K562 (cell line): Measurements from ENCODE around the gene RNF166. TPM values are rescaled to one million over a fixed set of nuclear protein-coding genes. Genes with fewer than 3 reads are reported as not detected.

Source experiments
- ATAC-seq: fragments of 200-7000 bp; cut with Tn5 transposase; 3 replicates; pipeline ENCODE4 v1.9.1; 2020; ENCODE audit warnings: moderate library complexity
- BruUV-seq: library from RNA; stranded (reverse); fragments of 400-500 nt; replicated peaks from 2 replicates; lab custom pipeline; 2021; lab: Mats Ljungman, UMichigan
- CTCF ChIA-PET: fragments of 300-600 bp; formaldehyde crosslinking; extraction: SDS; loops from one replicate; lab custom pipeline; 2021; ENCODE audit warnings: low intra/inter-chr PET ratio; lab: Yijun Ruan, JAX
- POLR2A ChIA-PET: fragments of 300-600, 350-650 bp; sonication (Branson Sonifier 250); formaldehyde crosslinking; extraction: SDS; loops from one replicate; lab custom pipeline; 2021; ENCODE audit warnings: antibody characterized with exemption, inconsistent platforms; lab: Yijun Ruan, JAX
- DNase-seq, 4 experiments: peaks; one replicate each; pipeline versions ENCODE4 v3.0.0 to v3.0.0-alpha.2; 2011 to 2018; ENCODE audit warnings: low spot score in 3 of 4, mixed read lengths in 3 of 4; ENCODE audit errors: extremely low read depth in 1 of 4
- FAIRE-seq: peaks from 2 replicates; lab custom pipeline; 2011; peaks lifted over from hg19 to GRCh38; lab: Jason Lieb, UNC
- H2AFZ ChIP-seq: 2 replicates; pipeline ENCODE4 v1.6.0; 2011; ENCODE audit warnings: low read depth, low read length, control low read depth, inconsistent platforms
- H3K27ac ChIP-seq: fragments of 200-600 bp; 3 replicates; pipeline ENCODE4 v1.8.0; 2011; ENCODE audit warnings: low read depth, mild to moderate bottlenecking, control low read depth, inconsistent platforms, low read length, moderate library complexity, mixed read lengths; ENCODE audit errors: extremely low read depth
- H3K27me3 ChIP-seq, 2 experiments: fragments of 300-600 bp in 1 of 2; 2 replicates in 1 of 2; 3 replicates in 1 of 2; pipeline versions ENCODE4 v1.6.0 to v1.8.0; 2011; ENCODE audit warnings: inconsistent platforms in 2 of 2, low read length in 2 of 2, mild to moderate bottlenecking in 1 of 2, mixed read lengths in 1 of 2, moderate library complexity in 1 of 2; ENCODE audit not compliant: control insufficient read depth in 2 of 2, insufficient read depth in 2 of 2
- H3K36me3 ChIP-seq: fragments of 300-600 bp; 3 replicates; pipeline ENCODE4 v1.8.0; 2011; ENCODE audit warnings: mild to moderate bottlenecking, low read length, inconsistent platforms; ENCODE audit not compliant: control insufficient read depth, insufficient read depth
- H3K4me1 ChIP-seq, 2 experiments: fragments of 200-600 bp in 1 of 2; replicated peaks in 1 of 2; 2 replicates in 1 of 2; 3 replicates in 1 of 2; pipeline versions ENCODE4 v1.5.1 to v1.8.0; 2011; ENCODE audit warnings: inconsistent platforms in 2 of 2, low read length in 2 of 2, mild to moderate bottlenecking in 1 of 2, mixed read lengths in 1 of 2, moderate library complexity in 1 of 2; ENCODE audit not compliant: control insufficient read depth in 2 of 2, insufficient read depth in 2 of 2
- H3K4me2 ChIP-seq: 2 replicates; pipeline ENCODE4 v1.6.1; 2011; ENCODE audit warnings: low read length, control low read depth, inconsistent platforms, mixed read lengths; ENCODE audit not compliant: insufficient read depth
- H3K4me3 ChIP-seq: fragments of 200-600 bp; sonication (generic), shearing (Covaris generic); 2 replicates; pipeline ENCODE4 v1.5.1; 2016; ENCODE audit warnings: control low read depth, inconsistent platforms
- H3K79me2 ChIP-seq: fragments of 200-600 bp; 3 replicates; pipeline ENCODE4 v1.8.0; 2011; ENCODE audit warnings: low read length, inconsistent platforms; ENCODE audit not compliant: control insufficient read depth, insufficient read depth
- H3K9ac ChIP-seq, 2 experiments: 2 replicates each; pipeline versions ENCODE4 v1.6.0 to v1.6.1; 2011; ENCODE audit warnings: low read depth in 2 of 2, low read length in 2 of 2, control low read depth in 1 of 2, inconsistent platforms in 1 of 2, mild to moderate bottlenecking in 1 of 2, mixed read lengths in 1 of 2; ENCODE audit not compliant: insufficient read depth in 1 of 2
- H3K9me1 ChIP-seq: one replicate; pipeline ENCODE4 v1.6.0; 2011; ENCODE audit warnings: inconsistent platforms, mild to moderate bottlenecking, low read length, moderate library complexity; ENCODE audit not compliant: control insufficient read depth, insufficient read depth
- H3K9me3 ChIP-seq: replicated peaks from 2 replicates; pipeline ENCODE4 v1.5.1; 2011; ENCODE audit warnings: low read depth, low read length, inconsistent platforms; ENCODE audit not compliant: control insufficient read depth, insufficient read depth
- H4K20me1 ChIP-seq: replicated peaks from 2 replicates; pipeline ENCODE4 v1.6.1; 2011; ENCODE audit warnings: low read length, inconsistent platforms, mixed read lengths; ENCODE audit not compliant: control insufficient read depth, insufficient read depth
- AFF4 ChIP-seq: sonication (generic); formaldehyde crosslinking; IDR thresholded peaks from 2 replicates; pipeline ENCODE4 v1.8.0; 2023; ENCODE audit warnings: mild to moderate bottlenecking, missing genetic modification reagents
- CREB5 ChIP-seq: fragments of 250-450 bp; sonication (Bioruptor Pico); IDR thresholded peaks from 2 replicates; pipeline ENCODE4 v1.5.0; 2020; ENCODE audit warnings: mild to moderate bottlenecking
- ZNF121 ChIP-seq: sonication (generic); formaldehyde crosslinking; conservative IDR thresholded peaks from 2 replicates; pipeline ENCODE4 v1.8.0; 2022; ENCODE audit warnings: missing genetic modification reagents
- ZNF561 ChIP-seq: fragments of 450-650 bp; formaldehyde crosslinking; conservative IDR thresholded peaks from 2 replicates; pipeline ENCODE4 v1.4.0; 2020; ENCODE audit warnings: mild to moderate bottlenecking, moderate library complexity
- ZNF76 ChIP-seq: fragments of 250-450 bp; sonication (Bioruptor Pico); IDR thresholded peaks from 2 replicates; pipeline ENCODE4 v1.4.0; 2020; ENCODE audit warnings: mild to moderate bottlenecking, moderate library complexity, borderline replicate concordance
- WGBS: fragments of 100-300 bp; shearing (Covaris generic); methylation state at CpG from one replicate; pipeline ENCODE4 v1.1.6; 2016; ENCODE audit warnings: low coverage, mixed read lengths; ENCODE audit not compliant: insufficient coverage; ENCODE audit errors: missing lambda C conversion rate; 5-methylcytosine and 5-hydroxymethylcytosine counted together
- in situ Hi-C: fragments of 300-500 bp; cut with MboI; formaldehyde crosslinking; loops from 4 replicates; pipeline ENCODE4 v1.15.0; 2018; ENCODE audit warnings: inconsistent platforms, mixed read lengths
- intact Hi-C: fragments of 100-400 bp; cut with micrococcal nuclease; formaldehyde crosslinking; loops from 2 replicates; pipeline ENCODE4 v1.14.2; 2022
- polyA plus RNA-seq, 8 experiments: library from polyadenylated mRNA; depleted of rRNA in 4 of 8; stranded (reverse) in 5 of 8; unstranded in 3 of 8; fragments of >200 nt; fragmentation: Nextera tagmentation in 2 of 8; fragmentation: Illumina TruSeq in 1 of 8; extraction: Ambion mirVana in 2 of 8; extraction: Trizol in 1 of 8; gene quantifications; 2 replicates each; pipeline versions ENCODE4 v1.2.1 to v1.2.3, GENCODE V29; 2011 to 2014; ENCODE audit warnings: inconsistent platforms in 1 of 8, missing spikeins in 1 of 8
- total RNA-seq, 7 experiments: library from RNA; depleted of rRNA in 6 of 7; stranded (reverse); fragments of >200 nt in 6 of 7; fragmentation: Illumina TruSeq in 2 of 7; extraction: Trizol in 2 of 7; gene quantifications; 2 replicates each; pipeline versions ENCODE4 v1.2.1 to v1.2.3, GENCODE V29; 2011 to 2021; ENCODE audit warnings: low replicate concordance in 1 of 7
- TF ChIP-seq, protein P1 (sequence below): sonication (generic); formaldehyde crosslinking; IDR thresholded peaks from 2 replicates; pipeline ENCODE4 v1.8.1; 2023; ENCODE audit warnings: mild to moderate bottlenecking, missing genetic modification reagents
- TF ChIP-seq, protein P2 (sequence below), 3 experiments: fragments of 200-800 bp in 1 of 3; fragments of 250-450 bp in 1 of 3; fragments of 450-650 bp in 1 of 3; sonication (Bioruptor Pico) in 1 of 3; sonication (Bioruptor generic) in 1 of 3; formaldehyde crosslinking in 1 of 3; IDR thresholded peaks; 2 replicates each; pipeline versions ENCODE4 v1.6.1 to v1.8.0; 2016 to 2022; ENCODE audit warnings: mild to moderate bottlenecking in 2 of 3, missing genetic modification characterization in 2 of 3, missing compliant biosample characterization in 1 of 3, moderate library complexity in 1 of 3

RNF166 gene
- total and polyA plus RNA-seq, 9 of the 15 experiments (the other 6 are each of a cell fraction or from before 2014, with no cell fraction given) = 0.56 to 60.3 (median 19.5) TPM

GRCh38 chr16:88739139-88739976 lies 33.1 kb upstream of the RNF166 start:
- FAIRE-seq = no peak
- CTCF ChIA-PET = interaction anchor here (1.6 to 3.1 kb wide), 2 partner anchors 42 to 46 kb away, joined by 5 to 11 read pairs; partner anchors contain the start of gene PIEZO1
- no peak for TF ChIP-seq ZNF121 (CRISPR knock-in tag)
- TF ChIP-seq, protein P1, sequence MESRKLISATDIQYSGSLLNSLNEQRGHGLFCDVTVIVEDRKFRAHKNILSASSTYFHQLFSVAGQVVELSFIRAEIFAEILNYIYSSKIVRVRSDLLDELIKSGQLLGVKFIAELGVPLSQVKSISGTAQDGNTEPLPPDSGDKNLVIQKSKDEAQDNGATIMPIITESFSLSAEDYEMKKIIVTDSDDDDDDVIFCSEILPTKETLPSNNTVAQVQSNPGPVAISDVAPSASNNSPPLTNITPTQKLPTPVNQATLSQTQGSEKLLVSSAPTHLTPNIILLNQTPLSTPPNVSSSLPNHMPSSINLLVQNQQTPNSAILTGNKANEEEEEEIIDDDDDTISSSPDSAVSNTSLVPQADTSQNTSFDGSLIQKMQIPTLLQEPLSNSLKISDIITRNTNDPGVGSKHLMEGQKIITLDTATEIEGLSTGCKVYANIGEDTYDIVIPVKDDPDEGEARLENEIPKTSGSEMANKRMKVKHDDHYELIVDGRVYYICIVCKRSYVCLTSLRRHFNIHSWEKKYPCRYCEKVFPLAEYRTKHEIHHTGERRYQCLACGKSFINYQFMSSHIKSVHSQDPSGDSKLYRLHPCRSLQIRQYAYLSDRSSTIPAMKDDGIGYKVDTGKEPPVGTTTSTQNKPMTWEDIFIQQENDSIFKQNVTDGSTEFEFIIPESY (CRISPR knock-in tag) = peak; percentile 52; the same call in 1 of the 2 replicates
- TF ChIP-seq, protein P2, sequence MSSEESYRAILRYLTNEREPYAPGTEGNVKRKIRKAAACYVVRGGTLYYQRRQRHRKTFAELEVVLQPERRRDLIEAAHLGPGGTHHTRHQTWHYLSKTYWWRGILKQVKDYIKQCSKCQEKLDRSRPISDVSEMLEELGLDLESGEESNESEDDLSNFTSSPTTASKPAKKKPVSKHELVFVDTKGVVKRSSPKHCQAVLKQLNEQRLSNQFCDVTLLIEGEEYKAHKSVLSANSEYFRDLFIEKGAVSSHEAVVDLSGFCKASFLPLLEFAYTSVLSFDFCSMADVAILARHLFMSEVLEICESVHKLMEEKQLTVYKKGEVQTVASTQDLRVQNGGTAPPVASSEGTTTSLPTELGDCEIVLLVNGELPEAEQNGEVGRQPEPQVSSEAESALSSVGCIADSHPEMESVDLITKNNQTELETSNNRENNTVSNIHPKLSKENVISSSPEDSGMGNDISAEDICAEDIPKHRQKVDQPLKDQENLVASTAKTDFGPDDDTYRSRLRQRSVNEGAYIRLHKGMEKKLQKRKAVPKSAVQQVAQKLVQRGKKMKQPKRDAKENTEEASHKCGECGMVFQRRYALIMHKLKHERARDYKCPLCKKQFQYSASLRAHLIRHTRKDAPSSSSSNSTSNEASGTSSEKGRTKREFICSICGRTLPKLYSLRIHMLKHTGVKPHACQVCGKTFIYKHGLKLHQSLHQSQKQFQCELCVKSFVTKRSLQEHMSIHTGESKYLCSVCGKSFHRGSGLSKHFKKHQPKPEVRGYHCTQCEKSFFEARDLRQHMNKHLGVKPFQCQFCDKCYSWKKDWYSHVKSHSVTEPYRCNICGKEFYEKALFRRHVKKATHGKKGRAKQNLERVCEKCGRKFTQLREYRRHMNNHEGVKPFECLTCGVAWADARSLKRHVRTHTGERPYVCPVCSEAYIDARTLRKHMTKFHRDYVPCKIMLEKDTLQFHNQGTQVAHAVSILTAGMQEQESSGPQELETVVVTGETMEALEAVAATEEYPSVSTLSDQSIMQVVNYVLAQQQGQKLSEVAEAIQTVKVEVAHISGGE (CRISPR knock-in tag; IDR thresholded peaks at IDR 0.05) = no peak
- no peak for TF ChIP-seq ZNF76 (CRISPR knock-in tag)
- no peak for TF ChIP-seq CREB5 (CRISPR knock-in tag)
- TF ChIP-seq AFF4 = no peak
- no peak for TF ChIP-seq ZNF561 (CRISPR knock-in tag)

More at GRCh38 chr16:88739139-88739976, 33.1 kb upstream of the RNF166 start:
- Histone ChIP-seq H3K36me3 (peaks cover 99% of the 10 kb centered on the region), H3K4me2 (no peak overlapping the region), H2AFZ (no peak overlapping the region), H3K9me3 (no peaks in the 10 kb centered on the region), H4K20me1 (peaks cover 25% of the 10 kb centered on the region), H3K79me2 (peaks cover 23% of the 10 kb centered on the region), H3K9ac (peak overlapping the region in 1 of 2 experiments; percentile 71; a peak in 1 of 4 replicates), H3K4me3 (no peak overlapping the region), H3K4me1 (peaks cover 0 to 96% of the 10 kb centered on the region in 2 experiments; a peak in 3 of 5 replicates), H3K27me3 (no peaks in the 10 kb centered on the region), H3K9me1 (peaks cover 4% of the 10 kb centered on the region), H3K27ac (no peak overlapping the region)
- DNase-seq (no peak), ATAC-seq (no peak)
- in situ Hi-C loops = no loop called here
- POLR2A ChIA-PET = interaction anchor here (0.8 to 1.3 kb wide), 4 partner anchors 21 to 62 kb away, joined by 3 to 5 read pairs (median 4); no protein-coding TSS in a partner anchor
- intact Hi-C loops = no loop called here
- no TSS peak for BruUV-seq
- WGBS = 83% methylated on average over 22 of the region's 22 CpGs
